Gastroesophageal sphincter (tissue), 4 donors: ENCODE results near the gene FRA10AC1. TPM values are rescaled to one million over a fixed set of nuclear protein-coding genes. Genes with fewer than 3 reads are reported as not detected.

Experiments used
- ATAC-seq: fragments of 150-250 bp; one replicate; pipeline ENCODE4 v1.9.1; 2016; ENCODE audit warnings: mild to moderate bottlenecking, moderate library complexity
- H3K27ac ChIP-seq, 4 donors: fragments of 200-600 bp; sonication (generic) in 3 of 4; 1 replicate in 3 of 4; 2 replicates in 1 of 4; pipeline ENCODE4 v1.5.1; 2016 to 2019
- H3K27me3 ChIP-seq: fragments of 200-600 bp; sonication (generic); one replicate; pipeline ENCODE4 v1.5.1; 2019
- H3K36me3 ChIP-seq, 2 donors: fragments of 200-600 bp; sonication (generic); one replicate each; pipeline ENCODE4 v1.5.1; 2019; ENCODE audit warnings: control low read depth in 1 of 2
- H3K4me1 ChIP-seq, 3 donors: fragments of 200-600 bp; sonication (generic); 1 replicate in 2 of 3; 2 replicates in 1 of 3; pipeline ENCODE4 v1.5.1; 2016 to 2019; ENCODE audit warnings: control low read depth in 2 of 3
- H3K4me3 ChIP-seq, 2 donors: fragments of 200-600 bp; sonication (generic); one replicate each; pipeline ENCODE4 v1.5.1; 2019; ENCODE audit warnings: mild to moderate bottlenecking in 1 of 2, moderate library complexity in 1 of 2
- H3K9me3 ChIP-seq, 3 donors: fragments of 200-600 bp; sonication (generic); one replicate each; pipeline ENCODE4 v1.5.1; 2017 to 2019; ENCODE audit warnings: control low read depth in 2 of 3
- CTCF ChIP-seq, 4 experiments: fragments of 200-600 bp in 2 of 4; fragments of 450-650 bp in 2 of 4; sonication (generic) in 1 of 4; IDR thresholded peaks; one replicate each; pipeline ENCODE4 v1.5.1; 2017 to 2019; ENCODE audit warnings: antibody characterized with exemption in 4 of 4, mild to moderate bottlenecking in 2 of 4, moderate library complexity in 2 of 4
- EP300 ChIP-seq: sonication (generic); formaldehyde crosslinking; IDR thresholded peaks from one replicate; pipeline ENCODE4 v1.6.1; 2017; ENCODE audit warnings: antibody characterized with exemption, mild to moderate bottlenecking
- POLR2A ChIP-seq, 2 donors: fragments of 450-650 bp; IDR thresholded peaks; one replicate each; pipeline ENCODE4 v1.6.1; 2017; ENCODE audit warnings: antibody characterized with exemption in 2 of 2, mild to moderate bottlenecking in 2 of 2, moderate library complexity in 1 of 2
- POLR2AphosphoS5 ChIP-seq: sonication (generic); formaldehyde crosslinking; IDR thresholded peaks from one replicate; pipeline ENCODE4 v1.6.1; 2017; ENCODE audit warnings: antibody characterized with exemption
- WGBS, 2 donors: methylation state at CpG; one replicate each; pipeline ENCODE4 v1.1.5; 2018; ENCODE audit warnings: low coverage in 1 of 2; 5-methylcytosine and 5-hydroxymethylcytosine counted together
- total RNA-seq, 4 donors: library from RNA; depleted of rRNA; stranded (reverse); fragments of >200 nt; gene quantifications; one replicate each; pipeline ENCODE4 v1.1.0, GENCODE V29; 2016

Gene FRA10AC1
- total RNA-seq, 4 donors from 2014 or later: 8.4 to 28.6 (median 14.3) TPM

- H3K27ac ChIP-seq: no peak overlapping the region
- no peak for TF ChIP-seq POLR2A (IDR thresholded peaks at IDR 0.05)
- TF ChIP-seq EP300: no peak
- no peak for TF ChIP-seq CTCF (IDR thresholded peaks at IDR 0.05)
- TF ChIP-seq POLR2AphosphoS5: no peak
- H3K27me3 ChIP-seq: peaks cover 27% of the 10 kb centered on the region
- WGBS, 2 donors: 63 to 83% methylated on average over 2 of the region's 2 CpGs
- no peak for ATAC-seq
- no peak overlapping the region for H3K4me3 ChIP-seq
- no peaks in the 10 kb centered on the region for H3K9me3 ChIP-seq
- H3K4me1 ChIP-seq: no peaks in the 10 kb centered on the region
- H3K36me3 ChIP-seq: no peaks in the 10 kb centered on the region
These were observed 20.8 kb upstream of the FRA10AC1 start for GRCh38 chr10:93723153-93723552.

- Histone ChIP-seq H3K4me1 (no peaks in the 10 kb centered on the region), H3K36me3 (no peaks in the 10 kb centered on the region), H3K9me3 (no peaks in the 10 kb centered on the region), H3K27ac (no peak overlapping the region), H3K4me3 (no peak overlapping the region), H3K27me3 (peaks cover 26% of the 10 kb centered on the region)
- TF ChIP-seq POLR2A (IDR thresholded peaks at IDR 0.05) (no peak), EP300 (no peak), POLR2AphosphoS5 (no peak), CTCF (IDR thresholded peaks at IDR 0.05) (no peak)
- no peak for ATAC-seq
These were observed 20.2 kb upstream of the FRA10AC1 start for GRCh38 chr10:93722550-93722949.

GRCh38 chr10:93719901-93720300 is 17.5 kb upstream of the FRA10AC1 start:
- H3K27me3 ChIP-seq: peaks cover 19% of the 10 kb centered on the region
- no peaks in the 10 kb centered on the region for H3K9me3 ChIP-seq
- WGBS, 2 donors: 60 to 76% methylated on average over 1 to 3 of the region's 3 CpGs
- H3K36me3 ChIP-seq: no peaks in the 10 kb centered on the region
- no peak overlapping the region for H3K4me3 ChIP-seq
- H3K4me1 ChIP-seq: no peaks in the 10 kb centered on the region
- TF ChIP-seq POLR2A (IDR thresholded peaks at IDR 0.05) (no peak), POLR2AphosphoS5 (no peak), EP300 (no peak), CTCF (IDR thresholded peaks at IDR 0.05) (no peak)
- no peak overlapping the region for H3K27ac ChIP-seq
- ATAC-seq: no peak

- no peak for ATAC-seq
- WGBS, 2 donors: 40 to 65% methylated on average over 2 to 6 of the region's 8 CpGs
These were observed 16.7 kb upstream of the FRA10AC1 start for GRCh38 chr10:93718937-93719725.

More at GRCh38 chr10:93718937-93719725, 16.7 kb upstream of the FRA10AC1 start:
- no peak overlapping the region for H3K27ac ChIP-seq
- no peak for TF ChIP-seq CTCF (IDR thresholded peaks at IDR 0.05)
- H3K4me3 ChIP-seq: no peak overlapping the region
- no peaks in the 10 kb centered on the region for H3K9me3 ChIP-seq
- H3K4me1 ChIP-seq: no peaks in the 10 kb centered on the region
- peaks cover 19% of the 10 kb centered on the region for H3K27me3 ChIP-seq
- H3K36me3 ChIP-seq: no peaks in the 10 kb centered on the region
